Hepatocyte (in vitro differentiated cells): ENCODE data around the gene CHN1.

ENCODE experiments used
- EZH2 ChIP-seq: fragments of 200-600 bp; sonication (generic); IDR thresholded peaks from 2 replicates; pipeline ENCODE4 v1.6.1; 2016; ENCODE audit warnings: antibody characterized with exemption, mild to moderate bottlenecking, borderline replicate concordance
- EZH2phosphoT487 ChIP-seq: fragments of 200-600 bp; sonication (generic); IDR thresholded peaks from one replicate; pipeline ENCODE4 v1.6.1; 2018; ENCODE audit warnings: antibody characterized with exemption, mild to moderate bottlenecking, low read depth, moderate library complexity; ENCODE audit not compliant: unreplicated experiment, severe bottlenecking
- TF ChIP-seq, protein P1 (sequence below): fragments of 200-600 bp; sonication (generic); IDR thresholded peaks from 2 replicates; pipeline ENCODE4 v1.5.1; 2016; ENCODE audit warnings: antibody characterized with exemption, mild to moderate bottlenecking; ENCODE audit not compliant: poor library complexity

DNA sequence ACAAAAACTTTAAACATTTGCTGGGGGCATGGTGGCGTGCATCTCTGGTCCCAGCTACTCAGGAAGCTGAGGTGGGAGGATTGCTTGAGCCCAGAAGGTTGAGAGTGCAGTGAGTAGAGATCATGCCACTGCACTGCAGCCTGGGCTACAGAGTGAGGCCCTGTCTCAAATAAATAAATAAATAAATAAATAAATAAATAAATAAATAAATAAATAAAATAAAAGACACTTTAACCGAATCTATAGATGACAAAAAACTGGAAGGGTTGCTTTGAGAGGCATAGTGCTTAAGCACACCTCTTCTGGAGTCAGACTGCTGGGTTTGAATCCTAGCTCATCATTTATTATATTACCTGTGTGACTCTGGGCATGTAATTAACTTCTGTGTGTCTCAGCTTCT lies 21.2 kb upstream of the CHN1 start:
- TF ChIP-seq, protein P1, sequence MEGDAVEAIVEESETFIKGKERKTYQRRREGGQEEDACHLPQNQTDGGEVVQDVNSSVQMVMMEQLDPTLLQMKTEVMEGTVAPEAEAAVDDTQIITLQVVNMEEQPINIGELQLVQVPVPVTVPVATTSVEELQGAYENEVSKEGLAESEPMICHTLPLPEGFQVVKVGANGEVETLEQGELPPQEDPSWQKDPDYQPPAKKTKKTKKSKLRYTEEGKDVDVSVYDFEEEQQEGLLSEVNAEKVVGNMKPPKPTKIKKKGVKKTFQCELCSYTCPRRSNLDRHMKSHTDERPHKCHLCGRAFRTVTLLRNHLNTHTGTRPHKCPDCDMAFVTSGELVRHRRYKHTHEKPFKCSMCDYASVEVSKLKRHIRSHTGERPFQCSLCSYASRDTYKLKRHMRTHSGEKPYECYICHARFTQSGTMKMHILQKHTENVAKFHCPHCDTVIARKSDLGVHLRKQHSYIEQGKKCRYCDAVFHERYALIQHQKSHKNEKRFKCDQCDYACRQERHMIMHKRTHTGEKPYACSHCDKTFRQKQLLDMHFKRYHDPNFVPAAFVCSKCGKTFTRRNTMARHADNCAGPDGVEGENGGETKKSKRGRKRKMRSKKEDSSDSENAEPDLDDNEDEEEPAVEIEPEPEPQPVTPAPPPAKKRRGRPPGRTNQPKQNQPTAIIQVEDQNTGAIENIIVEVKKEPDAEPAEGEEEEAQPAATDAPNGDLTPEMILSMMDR: no peak
- TF ChIP-seq EZH2phosphoT487 (no peak), EZH2 (no peak)
